Measurements from ENCODE around the gene CKMT2.
"Not testable (repeated sequence)": the region's sequence is repeated elsewhere in the genome, so short reads cannot be mapped to it uniquely, and the experiment has no call there.

GRCh38 chr5:81294021-81294420 is 60.9 kb downstream of the CKMT2 start:
- not testable (repeated sequence) for TF ChIP-seq CTCF (IDR thresholded peaks at IDR 0.05; ENCODE audit: extremely low read depth in 1 of 2, insufficient read depth in 1 of 2, low read depth in 1 of 2, low read length in 2 of 2); MAX (IDR thresholded peaks at IDR 0.05; ENCODE audit: insufficient read depth, insufficient read length); POLR2A (IDR thresholded peaks at IDR 0.05; ENCODE audit: low read depth, low read length); EZH2 (IDR thresholded peaks at IDR 0.05; ENCODE audit: borderline replicate concordance, low read depth, low read length, severe bottlenecking); POLR2AphosphoS5 (IDR thresholded peaks at IDR 0.05; ENCODE audit: insufficient read depth, low read depth, low read length); JUN (IDR thresholded peaks at IDR 0.05; ENCODE audit: borderline replicate concordance, insufficient read depth, insufficient read length, low read depth); MYC (IDR thresholded peaks at IDR 0.05; ENCODE audit: low read depth, low read length); GATA2 (IDR thresholded peaks at IDR 0.05; ENCODE audit: insufficient read depth, insufficient read length, low read depth, low read length); FOS (IDR thresholded peaks at IDR 0.05; ENCODE audit: borderline replicate concordance, insufficient read depth, low read length)
